ENCODE measurements around the gene ZNF804B. TPM values are rescaled to one million over a fixed set of nuclear protein-coding genes. Genes with fewer than 3 reads are reported as not detected.
A peak's percentile ranks its signal among the peaks of the same experiment; 100 is the strongest.

Gene ZNF804B
- polyA plus RNA-seq, 1 donor: 0.04 TPM

GRCh38 chr7:88772776-88773175 is 13.3 kb downstream of the ZNF804B start:
- no peaks in the 10 kb centered on the region for H3K9me3 ChIP-seq (ENCODE audit: control insufficient read depth, low read depth, low read length)
- no peaks in the 10 kb centered on the region for H3K36me3 ChIP-seq (ENCODE audit: control insufficient read depth, insufficient read depth, low read length)
- H3K27ac ChIP-seq (ENCODE audit: low read length): no peak overlapping the region
- no peaks in the 10 kb centered on the region for H3K4me1 ChIP-seq (ENCODE audit: control insufficient read depth, insufficient read depth, low read length)
- no peak for DNase-seq
- no peaks in the 10 kb centered on the region for H3K27me3 ChIP-seq (ENCODE audit: control insufficient read depth, insufficient read depth, low read length)
- H3K4me3 ChIP-seq (ENCODE audit: low read length): no peak overlapping the region

DNA sequence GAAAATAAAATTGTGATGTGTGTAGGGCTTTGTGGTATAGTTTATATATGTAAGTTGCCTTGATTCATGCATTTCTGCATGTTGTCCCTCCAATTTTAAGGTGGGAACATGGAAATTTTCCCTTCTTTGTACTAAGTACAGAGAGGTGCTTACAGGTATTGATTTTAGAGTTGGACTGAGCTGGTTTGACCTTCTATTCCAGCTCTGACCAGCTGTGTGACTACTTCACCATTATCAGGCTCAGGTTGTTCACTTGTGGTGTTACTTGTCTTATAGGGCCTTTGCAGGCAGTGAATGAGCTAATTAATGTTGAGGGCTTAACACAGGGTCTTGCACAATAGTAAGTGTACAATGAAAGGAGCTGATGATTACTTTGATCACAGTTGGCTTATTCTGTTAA is 16.3 kb downstream of the ZNF804B start:
- H3K4me3 ChIP-seq (ENCODE audit: low read length): no peak overlapping the region
- no peak for DNase-seq
- H3K4me1 ChIP-seq (ENCODE audit: control insufficient read depth, insufficient read depth, low read length): no peaks in the 10 kb centered on the region
- H3K27me3 ChIP-seq (ENCODE audit: control insufficient read depth, insufficient read depth, low read length): no peaks in the 10 kb centered on the region
- H3K36me3 ChIP-seq (ENCODE audit: control insufficient read depth, insufficient read depth, low read length): no peaks in the 10 kb centered on the region
- H3K9me3 ChIP-seq (ENCODE audit: control insufficient read depth, low read depth, low read length): no peaks in the 10 kb centered on the region
- no peak overlapping the region for H3K27ac ChIP-seq (ENCODE audit: low read length)

DNA sequence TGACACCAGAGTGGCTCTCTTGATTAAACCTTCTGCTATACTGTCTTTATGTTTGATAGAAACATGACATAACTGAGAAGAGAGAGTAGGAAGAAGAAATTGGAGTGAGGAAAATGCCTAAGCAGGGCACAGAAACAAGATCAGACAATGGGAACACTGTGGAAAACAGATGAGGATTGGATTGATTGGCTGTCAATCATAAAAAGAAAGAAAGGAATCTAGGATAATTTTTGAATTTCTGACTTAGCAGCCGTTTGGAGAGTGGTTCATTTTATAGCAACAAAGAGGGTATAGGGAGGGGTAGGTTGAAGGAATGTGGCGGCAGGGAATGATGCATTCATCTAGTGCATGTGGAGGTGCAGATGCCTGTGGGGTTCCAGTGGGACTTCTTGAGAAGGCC is 28.3 kb downstream of the ZNF804B start:
- no peak overlapping the region for H3K4me3 ChIP-seq (ENCODE audit: low read length)
- no peaks in the 10 kb centered on the region for H3K36me3 ChIP-seq (ENCODE audit: control insufficient read depth, insufficient read depth, low read length)
- no peaks in the 10 kb centered on the region for H3K27me3 ChIP-seq (ENCODE audit: control insufficient read depth, insufficient read depth, low read length)
- no peak for DNase-seq
- H3K27ac ChIP-seq (ENCODE audit: low read length): no peak overlapping the region
- H3K9me3 ChIP-seq (ENCODE audit: control insufficient read depth, low read depth, low read length): no peaks in the 10 kb centered on the region
- H3K4me1 ChIP-seq (ENCODE audit: control insufficient read depth, insufficient read depth, low read length): peaks cover 5% of the 10 kb centered on the region
- no CpG with 5 or more reads among the region's 2 CpGs for WGBS (ENCODE audit: insufficient coverage, low lambda C conversion rate)

GRCh38 chr7:88789480-88790064 is 30.1 kb downstream of the ZNF804B start:
- DNase-seq: no peak
- WGBS (ENCODE audit: insufficient coverage, low lambda C conversion rate): 100% methylated on average over 1 of the region's 2 CpGs
- H3K4me1 ChIP-seq (ENCODE audit: control insufficient read depth, insufficient read depth, low read length): peaks cover 5% of the 10 kb centered on the region
- no peaks in the 10 kb centered on the region for H3K36me3 ChIP-seq (ENCODE audit: control insufficient read depth, insufficient read depth, low read length)
- H3K9me3 ChIP-seq (ENCODE audit: control insufficient read depth, low read depth, low read length): no peaks in the 10 kb centered on the region
- H3K27me3 ChIP-seq (ENCODE audit: control insufficient read depth, insufficient read depth, low read length): no peaks in the 10 kb centered on the region
- no peak overlapping the region for H3K27ac ChIP-seq (ENCODE audit: low read length)
- no peak overlapping the region for H3K4me3 ChIP-seq (ENCODE audit: low read length)

- H3K9me3 ChIP-seq (ENCODE audit: control insufficient read depth, low read depth, low read length): no peaks in the 10 kb centered on the region
- peaks cover 5% of the 10 kb centered on the region for H3K4me1 ChIP-seq (ENCODE audit: control insufficient read depth, insufficient read depth, low read length)
- no CpG with 5 or more reads among the region's 4 CpGs for WGBS (ENCODE audit: insufficient coverage, low lambda C conversion rate)
- H3K36me3 ChIP-seq (ENCODE audit: control insufficient read depth, insufficient read depth, low read length): no peaks in the 10 kb centered on the region
- no peaks in the 10 kb centered on the region for H3K27me3 ChIP-seq (ENCODE audit: control insufficient read depth, insufficient read depth, low read length)
- DNase-seq: peak; percentile 10 to 47
- no peak overlapping the region for H3K4me3 ChIP-seq (ENCODE audit: low read length)
- no peak overlapping the region for H3K27ac ChIP-seq (ENCODE audit: low read length)
Observed at GRCh38 chr7:88791891-88792290, 32.4 kb downstream of the ZNF804B start.

- WGBS (ENCODE audit: insufficient coverage, low lambda C conversion rate): 31% methylated on average over 3 of the region's 3 CpGs
- H3K9me3 ChIP-seq (ENCODE audit: control insufficient read depth, low read depth, low read length): no peaks in the 10 kb centered on the region
- peaks cover 5% of the 10 kb centered on the region for H3K4me1 ChIP-seq (ENCODE audit: control insufficient read depth, insufficient read depth, low read length)
- no peaks in the 10 kb centered on the region for H3K36me3 ChIP-seq (ENCODE audit: control insufficient read depth, insufficient read depth, low read length)
- H3K27me3 ChIP-seq (ENCODE audit: control insufficient read depth, insufficient read depth, low read length): no peaks in the 10 kb centered on the region
- H3K27ac ChIP-seq (ENCODE audit: low read length): no peak overlapping the region
- DNase-seq: no peak
- no peak overlapping the region for H3K4me3 ChIP-seq (ENCODE audit: low read length)
Observed at GRCh38 chr7:88792361-88792760, 32.9 kb downstream of the ZNF804B start.

- no peak for DNase-seq
- Histone ChIP-seq H3K4me3 (ENCODE audit: low read length) (no peak within 1 kb of the TSS), H3K27me3 (ENCODE audit: control insufficient read depth, insufficient read depth, low read length) (no peaks in the 10 kb centered on the region), H3K36me3 (ENCODE audit: control insufficient read depth, insufficient read depth, low read length) (no peaks in the 10 kb centered on the region), H3K4me1 (ENCODE audit: control insufficient read depth, insufficient read depth, low read length) (peaks cover 5% of the 10 kb centered on the region), H3K27ac (ENCODE audit: low read length) (no peak within 1 kb of the TSS), H3K9me3 (ENCODE audit: control insufficient read depth, low read depth, low read length) (no peaks in the 10 kb centered on the region)
- WGBS (ENCODE audit: insufficient coverage, low lambda C conversion rate): 100% methylated on average over 2 of the region's 7 CpGs
Observed at GRCh38 chr7:88795553-88795952, 36.1 kb downstream of the ZNF804B start, which contains the start of gene TEX47. TEX47 (minus strand) TSS chr7:88795737; CDS start chr7:88794942, 795 bp downstream.

DNA sequence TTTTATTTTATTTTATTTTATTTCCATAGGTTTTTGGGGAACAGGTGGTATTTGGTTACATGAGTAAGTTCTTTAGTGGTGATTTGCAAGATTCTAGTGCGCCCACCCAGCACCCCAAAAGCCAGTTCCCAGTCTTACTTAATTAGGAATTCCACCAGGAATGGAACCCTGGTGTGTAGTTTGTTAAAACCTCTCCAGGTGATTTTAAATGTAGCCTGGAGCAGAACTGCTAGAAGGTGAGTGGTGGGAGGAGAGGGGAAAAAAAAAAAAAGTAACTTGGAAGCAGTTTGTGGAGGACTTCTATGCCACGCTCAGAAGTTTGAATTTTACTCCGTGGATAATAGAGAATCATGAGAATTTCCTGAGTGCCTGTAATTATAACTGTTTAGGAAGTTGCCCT is 41.5 kb downstream of the ZNF804B start:
- H3K27me3 ChIP-seq (ENCODE audit: control insufficient read depth, insufficient read depth, low read length): no peaks in the 10 kb centered on the region
- H3K36me3 ChIP-seq (ENCODE audit: control insufficient read depth, insufficient read depth, low read length): no peaks in the 10 kb centered on the region
- no peaks in the 10 kb centered on the region for H3K9me3 ChIP-seq (ENCODE audit: control insufficient read depth, low read depth, low read length)
- no peaks in the 10 kb centered on the region for H3K4me1 ChIP-seq (ENCODE audit: control insufficient read depth, insufficient read depth, low read length)
- no peak overlapping the region for H3K27ac ChIP-seq (ENCODE audit: low read length)
- DNase-seq: no peak
- WGBS (ENCODE audit: insufficient coverage, low lambda C conversion rate): 100% methylated on average over 2 of the region's 3 CpGs
- H3K4me3 ChIP-seq (ENCODE audit: low read length): no peak overlapping the region

- H3K27me3 ChIP-seq (ENCODE audit: control insufficient read depth, insufficient read depth, low read length): no peaks in the 10 kb centered on the region
- H3K4me1 ChIP-seq (ENCODE audit: control insufficient read depth, insufficient read depth, low read length): no peaks in the 10 kb centered on the region
- DNase-seq: no peak
- H3K36me3 ChIP-seq (ENCODE audit: control insufficient read depth, insufficient read depth, low read length): no peaks in the 10 kb centered on the region
- no CpG with 5 or more reads among the region's 2 CpGs for WGBS (ENCODE audit: insufficient coverage, low lambda C conversion rate)
- no peaks in the 10 kb centered on the region for H3K9me3 ChIP-seq (ENCODE audit: control insufficient read depth, low read depth, low read length)
- H3K27ac ChIP-seq (ENCODE audit: low read length): no peak overlapping the region
- H3K4me3 ChIP-seq (ENCODE audit: low read length): no peak overlapping the region
Observed at GRCh38 chr7:88806280-88807037, 47.0 kb downstream of the ZNF804B start.

DNA sequence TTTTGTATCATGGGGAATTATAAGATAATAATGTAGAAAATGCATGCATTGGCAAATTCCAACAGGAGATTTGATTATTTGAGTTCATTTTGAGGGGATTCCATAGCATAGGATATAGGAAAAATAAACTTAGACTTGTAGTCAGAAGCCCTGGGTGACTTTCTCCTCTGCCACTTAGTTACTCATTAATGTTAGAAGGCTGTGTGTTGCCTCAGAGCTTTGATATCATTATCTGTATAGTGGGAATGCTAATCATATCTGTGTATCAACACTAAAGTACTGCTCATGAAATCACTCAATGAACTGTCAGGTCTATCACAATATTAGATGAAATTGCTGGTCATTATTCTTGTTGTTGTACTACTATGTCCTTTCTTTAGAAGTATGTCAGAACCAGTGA is 59.1 kb downstream of the ZNF804B start:
- Histone ChIP-seq H3K27me3 (ENCODE audit: control insufficient read depth, insufficient read depth, low read length) (no peaks in the 10 kb centered on the region), H3K9me3 (ENCODE audit: control insufficient read depth, low read depth, low read length) (no peaks in the 10 kb centered on the region), H3K36me3 (ENCODE audit: control insufficient read depth, insufficient read depth, low read length) (no peaks in the 10 kb centered on the region), H3K4me1 (ENCODE audit: control insufficient read depth, insufficient read depth, low read length) (no peaks in the 10 kb centered on the region), H3K4me3 (ENCODE audit: low read length) (no peak overlapping the region), H3K27ac (ENCODE audit: low read length) (no peak overlapping the region)
- DNase-seq: no peak

GRCh38 chr7:88826222-88826621 is 66.7 kb downstream of the ZNF804B start:
- Histone ChIP-seq H3K36me3 (ENCODE audit: control insufficient read depth, insufficient read depth, low read length) (no peaks in the 10 kb centered on the region), H3K9me3 (ENCODE audit: control insufficient read depth, low read depth, low read length) (no peaks in the 10 kb centered on the region), H3K4me3 (ENCODE audit: low read length) (no peak overlapping the region), H3K27ac (ENCODE audit: low read length) (no peak overlapping the region), H3K27me3 (ENCODE audit: control insufficient read depth, insufficient read depth, low read length) (no peaks in the 10 kb centered on the region), H3K4me1 (ENCODE audit: control insufficient read depth, insufficient read depth, low read length) (no peaks in the 10 kb centered on the region)
- 92% methylated on average over 2 of the region's 3 CpGs for WGBS (ENCODE audit: insufficient coverage, low lambda C conversion rate)
- DNase-seq: no peak

Data from large intestine (tissue), 3 donors.